Neutrophil (primary cell): ENCODE data around the gene CWC22.
A peak's percentile ranks its signal among the peaks of the same experiment; 100 is the strongest.

Source experiments
- H3K27ac ChIP-seq: fragments of 200-600 bp; sonication (generic); 2 replicates; pipeline ENCODE4 v1.5.1; 2016; ENCODE audit warnings: mild to moderate bottlenecking, moderate library complexity
- H3K27me3 ChIP-seq: fragments of 200-600 bp; sonication (generic); 2 replicates; pipeline ENCODE4 v1.6.0; 2016; ENCODE audit warnings: mild to moderate bottlenecking
- H3K36me3 ChIP-seq: fragments of 200-600 bp; sonication (generic); 2 replicates; pipeline ENCODE4 v1.5.1; 2017
- H3K4me1 ChIP-seq, 2 experiments: fragments of 200-600 bp in 1 of 2; sonication (generic) in 1 of 2; 1 replicate in 1 of 2; 2 replicates in 1 of 2; pipeline versions ENCODE4 v1.5.1 to v1.6.1; 2013 to 2016; ENCODE audit warnings: low read depth in 1 of 2, low read length in 1 of 2, mild to moderate bottlenecking in 1 of 2, moderate library complexity in 1 of 2; ENCODE audit not compliant: control insufficient read depth in 1 of 2, insufficient read depth in 1 of 2
- H3K4me3 ChIP-seq, 2 experiments: fragments of 200-600 bp in 1 of 2; sonication (generic) in 1 of 2; 1 replicate in 1 of 2; 2 replicates in 1 of 2; pipeline ENCODE4 v1.5.1; 2013 to 2016; ENCODE audit warnings: low read depth in 1 of 2, low read length in 1 of 2, mild to moderate bottlenecking in 1 of 2, moderate library complexity in 1 of 2
- H3K9me3 ChIP-seq: fragments of 200-600 bp; sonication (generic); 2 replicates; pipeline ENCODE4 v1.5.1; 2016
- CTCF ChIP-seq: fragments of 200-600 bp; sonication (generic); IDR thresholded peaks from 2 replicates; pipeline ENCODE4 v1.5.1; 2016; ENCODE audit warnings: antibody characterized with exemption

The CWC22 gene

GRCh38 chr2:180002198-180002770 lies 4.8 kb downstream of the CWC22 start:
- H3K36me3 ChIP-seq, result no peaks in the 10 kb centered on the region
- no peaks in the 10 kb centered on the region for H3K9me3 ChIP-seq
- TF ChIP-seq CTCF, result no peak
- no peak overlapping the region for H3K4me3 ChIP-seq
- H3K27me3 ChIP-seq, result no peaks in the 10 kb centered on the region
- peak overlapping the region; percentile 70 for H3K27ac ChIP-seq
- H3K4me1 ChIP-seq, result peaks cover 48 to 67% of the 10 kb centered on the region in 2 experiments

- Histone ChIP-seq H3K36me3 (no peaks in the 10 kb centered on the region), H3K9me3 (no peaks in the 10 kb centered on the region), H3K4me3 (no peak overlapping the region), H3K27ac (peak overlapping the region; percentile 70), H3K27me3 (no peaks in the 10 kb centered on the region), H3K4me1 (peaks cover 48 to 65% of the 10 kb centered on the region in 2 experiments)
- no peak for TF ChIP-seq CTCF
Measured at GRCh38 chr2:180001726-180002125, 5.4 kb downstream of the CWC22 start.

GRCh38 chr2:180000434-180000833 lies 6.7 kb downstream of the CWC22 start:
- Histone ChIP-seq H3K27ac (peak overlapping the region; percentile 1), H3K27me3 (no peaks in the 10 kb centered on the region), H3K4me3 (no peak overlapping the region), H3K9me3 (no peaks in the 10 kb centered on the region), H3K4me1 (peaks cover 37 to 54% of the 10 kb centered on the region in 2 experiments), H3K36me3 (no peaks in the 10 kb centered on the region)
- TF ChIP-seq CTCF, result no peak

- H3K4me1 ChIP-seq, result peaks cover 37 to 42% of the 10 kb centered on the region in 2 experiments
- no peak for TF ChIP-seq CTCF
- H3K9me3 ChIP-seq, result no peaks in the 10 kb centered on the region
- H3K36me3 ChIP-seq, result no peaks in the 10 kb centered on the region
- H3K4me3 ChIP-seq, result no peak overlapping the region
- H3K27me3 ChIP-seq, result no peaks in the 10 kb centered on the region
- no peak overlapping the region for H3K27ac ChIP-seq
Measured at GRCh38 chr2:179999000-179999399, 8.1 kb downstream of the CWC22 start.

GRCh38 chr2:179995741-179996515 lies 11.2 kb downstream of the CWC22 start:
- no peak overlapping the region for H3K4me3 ChIP-seq
- H3K9me3 ChIP-seq, result no peaks in the 10 kb centered on the region
- TF ChIP-seq CTCF, result no peak
- peaks cover 18% of the 10 kb centered on the region for H3K36me3 ChIP-seq
- no peak overlapping the region for H3K27ac ChIP-seq
- no peaks in the 10 kb centered on the region for H3K27me3 ChIP-seq
- peaks cover 7 to 12% of the 10 kb centered on the region in 2 experiments for H3K4me1 ChIP-seq
